SHP77 treated with DMSO at 0.1 percent for 48 hours (cell line): ENCODE data around the gene TAGLN.

Experiments
- DNase-seq: peaks from one replicate; lab custom pipeline; 2025; lab: John Stamatoyannopoulos, UW

TAGLN gene

GRCh38 chr11:117230999-117231841 is 32.0 kb downstream of the TAGLN start:
- DNase-seq, result no peak

DNA sequence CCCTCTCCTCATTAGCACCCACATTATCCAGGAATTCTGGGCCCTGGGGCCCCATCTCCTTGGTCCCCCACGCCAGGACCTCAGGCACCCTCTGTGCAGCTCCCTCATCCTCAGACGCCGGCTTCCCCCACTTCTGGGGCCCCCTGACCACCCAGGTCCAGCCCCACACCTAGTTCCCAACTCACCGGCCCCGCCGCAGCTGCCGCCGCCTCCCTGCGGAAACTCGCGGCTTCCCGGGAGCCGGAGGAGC is 32.6 kb downstream of the TAGLN start, which contains the start of gene PCSK7:
Gene PCSK7 (minus strand): TSS at position 232 of the 250 bp plus-strand sequence. CDS start 2,229 bp downstream, outside the sequence.
- no peak for DNase-seq

DNA sequence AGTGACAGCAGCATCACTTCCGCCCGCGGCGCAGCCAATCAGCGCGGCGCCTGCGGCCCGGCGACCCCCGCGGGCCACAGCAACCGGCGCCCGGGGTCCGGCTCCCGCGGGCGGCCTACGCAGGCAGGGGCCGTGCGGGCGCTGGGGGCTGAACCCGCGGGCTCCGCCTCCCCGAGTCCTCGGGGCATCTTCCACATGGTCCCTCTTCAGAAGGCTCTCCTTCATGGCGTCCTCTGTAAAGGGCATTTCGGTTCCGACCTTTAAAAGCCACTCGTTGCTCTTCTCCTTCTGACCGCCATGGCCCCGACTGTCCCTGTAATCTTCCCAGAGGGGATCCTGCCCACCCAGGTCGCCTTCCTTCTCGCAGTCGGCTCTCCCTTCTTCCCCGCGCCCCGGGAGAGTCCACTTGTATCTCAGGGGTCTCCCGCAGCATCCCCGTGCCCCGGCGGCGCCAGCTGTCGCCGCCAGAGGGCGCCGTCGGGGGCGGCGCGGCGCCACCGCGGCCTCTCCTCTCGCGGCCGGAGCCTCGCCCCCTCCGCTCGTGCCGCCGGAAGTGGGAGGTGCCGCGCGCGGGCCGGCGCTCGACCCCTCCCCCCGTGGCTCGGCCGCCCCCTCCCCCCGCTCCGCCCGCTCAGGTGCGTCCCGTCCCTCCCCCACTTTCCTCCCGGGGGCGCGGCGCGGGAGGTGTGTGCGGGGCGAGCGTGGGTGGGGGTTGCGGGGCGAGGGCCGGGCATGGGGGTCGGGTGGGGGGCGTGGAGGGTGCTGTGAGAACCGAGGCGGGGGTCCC is 33.1 kb downstream of the TAGLN start, which contains the start of gene RNF214:
Gene RNF214 (plus strand): TSS at position 580 of the 787 bp plus-strand sequence. CDS start 1,602 bp downstream, outside the sequence.
- DNase-seq, result peak; percentile 34

DNA sequence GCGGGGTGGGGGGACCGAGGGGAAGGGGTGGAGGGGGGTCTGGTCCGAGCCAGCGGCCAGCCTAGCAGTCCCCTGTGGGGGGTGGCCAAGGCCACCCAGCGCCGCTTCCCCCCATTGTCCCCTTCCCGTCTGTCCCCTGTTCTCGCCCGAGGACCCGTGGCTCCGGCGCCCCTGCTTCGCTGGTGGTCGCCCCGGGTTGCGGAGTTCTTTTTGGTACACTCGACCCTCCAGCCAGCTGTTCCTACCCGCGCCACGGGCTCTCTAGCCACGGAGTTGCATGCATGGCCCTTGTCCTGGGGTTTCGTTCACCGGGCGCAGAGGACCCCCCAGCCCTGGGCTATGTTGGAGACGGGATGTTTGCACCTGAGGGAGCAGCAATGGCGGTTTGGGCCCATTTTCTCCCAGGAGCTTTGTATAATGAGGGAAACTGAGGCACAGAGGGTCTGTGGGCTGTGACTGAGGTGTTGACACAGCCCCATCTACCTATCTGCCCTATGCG is 33.8 kb downstream of the TAGLN start:
- no peak for DNase-seq

- DNase-seq, result no peak
Measured at GRCh38 chr11:117238221-117238620, 39.1 kb downstream of the TAGLN start.

GRCh38 chr11:117239295-117239694 is 40.1 kb downstream of the TAGLN start:
- DNase-seq, result no peak

DNA sequence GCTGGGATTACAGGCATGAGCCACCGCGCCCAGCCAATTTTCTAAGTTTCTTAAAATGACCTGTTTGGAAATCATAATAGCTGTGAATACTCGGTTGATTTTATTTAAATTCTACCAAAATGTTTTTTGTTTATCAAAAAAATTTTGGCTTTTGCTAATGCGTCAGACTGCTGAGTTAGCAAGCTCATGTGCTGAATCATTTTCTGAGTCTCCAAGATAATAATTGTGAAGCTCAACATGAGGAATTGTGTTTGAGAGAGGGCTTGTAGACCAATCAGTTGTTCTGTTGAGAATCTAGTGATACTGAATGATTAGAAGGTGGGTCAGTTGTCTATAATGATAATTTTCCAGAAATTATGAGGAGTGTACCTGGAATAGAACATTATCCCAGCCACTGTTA is 49.2 kb downstream of the TAGLN start:
- no peak for DNase-seq

DNA sequence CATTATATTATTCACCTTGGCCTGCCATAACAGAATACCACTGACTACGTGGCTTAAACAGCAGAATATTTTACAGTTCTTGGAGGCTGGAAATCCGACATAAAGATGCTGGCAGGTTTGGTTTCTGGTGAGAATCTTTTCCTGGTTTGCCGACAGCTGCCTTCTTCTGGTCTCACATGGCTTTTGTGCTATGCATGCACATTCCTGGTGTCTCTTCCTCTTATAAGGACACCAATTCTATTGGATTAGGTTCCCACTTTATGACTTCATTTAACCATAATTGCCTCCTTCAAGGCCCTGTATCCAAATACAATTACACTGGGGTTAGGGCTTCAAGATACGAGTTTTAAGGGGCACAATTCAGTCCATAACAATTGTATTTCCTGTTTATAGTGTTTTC is 50.4 kb downstream of the TAGLN start:
- DNase-seq, result no peak

GRCh38 chr11:117251506-117251905 is 52.3 kb downstream of the TAGLN start:
- DNase-seq, result no peak

- no peak for DNase-seq
Measured at GRCh38 chr11:117255966-117256365, 56.8 kb downstream of the TAGLN start.

DNA sequence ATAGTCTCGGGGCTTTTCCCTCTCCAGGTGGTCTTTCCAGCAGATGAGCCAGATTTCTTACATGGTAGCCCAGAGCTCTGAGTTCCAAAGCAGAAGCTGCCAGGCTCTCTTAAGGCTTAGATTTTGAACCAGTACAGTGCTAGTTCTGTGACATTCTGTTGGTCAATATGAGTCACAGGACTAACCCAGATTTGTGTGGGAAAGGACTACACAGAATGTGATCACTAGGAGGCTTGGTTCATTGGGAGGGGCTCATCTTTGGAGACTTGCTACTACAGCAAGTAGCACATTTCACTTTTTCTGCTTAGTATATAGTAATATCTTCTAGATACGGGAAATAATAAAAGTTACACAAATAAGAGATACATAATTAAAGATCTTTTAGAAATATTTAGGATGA is 57.4 kb downstream of the TAGLN start:
- DNase-seq, result no peak
